NOMO-1 treated with dmso at 0.1 percent for 144 hours (cell line): ENCODE results near the gene CCDC78.

Experiments
- DNase-seq: peaks from one replicate; lab custom pipeline; 2025; ENCODE audit not compliant: unreplicated experiment; lab: John Stamatoyannopoulos, UW

CCDC78 gene

DNA sequence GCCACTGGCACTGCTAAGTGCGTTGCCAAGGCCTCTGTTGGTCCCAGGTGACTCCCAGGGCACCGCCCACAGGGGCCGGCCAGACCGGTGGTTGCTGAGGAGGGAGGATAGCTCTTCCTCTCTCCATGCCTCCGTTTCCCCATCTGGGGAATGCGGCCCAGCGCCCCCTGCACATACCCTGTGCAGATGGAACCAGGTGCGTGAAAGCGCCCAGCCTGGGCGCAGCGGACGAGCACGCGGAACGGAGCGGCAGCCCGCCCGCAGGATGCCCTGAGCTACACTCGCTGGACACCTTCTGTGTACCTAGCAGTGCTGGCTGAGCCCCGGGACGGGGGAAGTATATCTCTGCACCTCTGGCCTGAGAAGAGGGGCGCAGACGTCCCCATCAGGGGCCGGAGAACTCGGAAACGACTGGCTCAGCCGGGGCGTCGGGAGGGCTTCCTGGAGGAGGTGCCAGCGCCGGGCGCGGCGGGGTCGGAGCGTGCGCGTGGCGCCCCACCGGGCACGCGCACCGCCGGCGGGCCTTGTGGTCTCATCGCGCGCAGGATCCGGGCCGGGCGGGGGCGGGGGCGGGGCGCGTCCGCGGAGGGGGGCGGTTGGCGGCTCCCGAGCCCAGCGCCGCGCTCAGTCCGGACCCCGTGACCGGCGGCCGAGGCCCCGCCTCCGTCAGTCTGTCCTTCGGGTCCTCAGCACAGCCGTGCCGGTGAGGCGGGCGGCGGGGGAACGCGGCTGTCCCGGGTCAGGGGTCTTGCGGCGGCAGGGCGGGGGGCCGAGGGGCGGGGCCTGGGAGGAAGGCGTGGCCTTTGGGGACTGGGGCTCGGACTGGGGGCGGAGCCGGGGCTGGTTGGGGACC, at the start of gene CCDC78, which contains the start of gene HAGHL:
Gene CCDC78, minus strand, starts transcription at position 6 of the 853 bp plus-strand sequence. CDS start 76 bp downstream, outside the sequence.
Gene HAGHL, plus strand, starts transcription at position 669 of the 853 bp plus-strand sequence. CDS start 404 bp downstream, outside the sequence.
- DNase-seq = peak; percentile 36

DNA sequence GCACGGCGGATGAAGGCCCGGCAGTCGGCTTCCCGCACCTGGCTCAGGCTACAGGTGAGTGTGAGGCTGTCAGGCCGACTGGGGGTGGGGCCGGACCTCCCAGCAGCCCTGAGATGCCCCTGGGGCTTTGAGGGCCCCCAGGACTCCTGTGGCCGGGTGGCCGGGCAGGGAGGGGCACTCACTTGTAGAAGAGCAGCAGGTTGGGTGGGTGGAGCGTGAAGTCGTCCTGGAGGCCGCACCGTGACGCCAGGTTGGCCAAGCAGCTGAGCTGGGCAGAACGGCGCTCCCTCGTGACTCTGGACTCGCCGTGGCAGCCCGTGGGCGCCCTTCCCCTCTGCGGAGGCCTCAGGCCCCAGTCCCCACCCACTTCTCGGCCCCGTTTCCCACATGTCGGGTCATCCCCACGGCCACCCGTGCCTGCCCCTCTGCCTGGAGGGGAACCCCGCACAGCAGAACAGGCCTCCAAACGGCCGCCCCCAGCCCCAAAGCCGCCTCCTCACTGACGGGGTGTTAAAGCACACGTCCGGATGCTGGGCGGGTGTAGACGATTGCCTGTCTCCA, 49.1 kb upstream of the CCDC78 start:
- DNase-seq = no peak

DNA sequence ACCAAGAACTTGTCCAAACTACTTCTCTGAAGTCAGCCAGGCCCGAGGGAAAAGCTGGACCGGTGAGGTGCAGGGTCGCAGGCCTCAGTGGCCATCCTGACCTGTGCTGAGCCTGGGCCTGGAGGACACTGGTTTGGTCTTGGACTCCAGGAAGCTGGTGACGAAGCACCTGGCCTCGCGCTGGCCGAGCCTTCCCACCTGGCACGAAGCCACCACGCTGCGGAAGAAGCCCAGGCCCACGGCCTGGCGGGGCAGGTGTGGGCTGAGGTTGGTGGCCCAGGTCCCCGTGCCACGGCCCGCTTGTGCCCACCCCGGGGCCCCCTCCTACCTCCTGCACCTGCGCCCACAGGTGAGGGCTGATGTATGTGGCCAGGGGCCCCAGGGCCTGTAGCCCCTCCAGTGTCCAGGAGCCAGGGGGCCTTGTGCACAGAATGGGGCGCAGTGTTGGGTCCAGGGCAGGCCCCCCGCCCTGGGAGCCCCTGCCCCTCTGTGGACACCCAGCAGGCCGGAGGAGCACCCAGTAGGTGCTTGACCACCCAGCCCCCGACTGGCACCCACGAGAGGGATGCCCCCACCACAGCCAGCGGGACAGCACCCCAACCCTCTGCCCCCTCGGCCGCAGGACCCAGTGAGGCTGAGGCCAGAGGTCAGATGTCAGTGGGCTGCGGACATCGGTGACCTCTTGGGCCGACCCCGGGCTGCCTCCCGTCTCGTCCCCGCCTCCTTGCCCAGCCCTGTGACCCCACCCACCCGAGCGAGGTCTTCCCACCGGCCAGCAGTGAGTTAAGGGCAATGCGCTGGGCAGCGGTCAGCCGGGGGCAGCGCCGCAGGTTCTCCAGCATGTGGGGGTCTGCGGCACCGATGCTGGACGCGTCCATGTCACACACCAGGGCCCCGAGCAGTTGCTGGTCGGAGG, 48.1 kb upstream of the CCDC78 start:
- no peak for DNase-seq

DNA sequence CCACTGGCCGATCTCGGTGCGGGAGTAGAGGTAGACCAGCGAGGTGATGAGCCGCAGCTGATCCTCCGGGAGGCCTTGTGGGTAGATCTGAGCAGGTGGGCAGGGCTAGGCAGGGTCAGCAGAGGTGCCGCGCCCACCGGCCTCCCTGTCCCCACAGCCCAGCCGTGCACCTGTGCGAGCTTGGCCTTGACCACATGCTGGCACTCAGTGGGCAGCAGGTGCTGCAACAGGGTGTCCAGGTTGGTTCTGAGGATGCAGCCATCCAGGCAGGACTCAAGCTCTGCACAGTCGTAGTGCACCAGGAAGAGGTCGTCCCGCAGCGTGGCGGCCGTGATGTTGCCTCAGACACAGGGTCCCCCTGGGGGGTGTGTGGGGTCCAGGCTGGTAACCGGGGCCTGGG, 46.7 kb upstream of the CCDC78 start:
- DNase-seq = no peak

DNA sequence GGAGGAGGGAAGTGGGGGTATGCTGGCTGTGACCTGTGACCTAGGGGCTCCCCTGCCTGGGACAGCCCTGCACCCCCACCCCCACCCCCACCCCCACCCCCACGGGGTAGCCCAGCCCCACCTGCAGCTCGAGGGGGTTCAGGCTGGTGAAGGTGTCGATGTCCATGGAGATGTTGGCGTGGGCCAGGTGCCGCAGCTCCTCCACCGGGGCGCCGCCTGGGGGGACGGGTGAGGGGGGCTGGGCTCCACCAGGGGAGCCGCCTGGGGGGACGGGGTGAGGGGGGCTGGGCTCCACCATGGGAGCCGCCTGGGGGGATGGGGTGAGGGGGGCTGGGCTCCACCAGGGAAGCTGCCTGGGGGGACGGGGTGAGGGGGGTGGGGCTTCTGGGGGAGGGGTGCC, 44.2 kb upstream of the CCDC78 start:
- DNase-seq = no peak

DNA sequence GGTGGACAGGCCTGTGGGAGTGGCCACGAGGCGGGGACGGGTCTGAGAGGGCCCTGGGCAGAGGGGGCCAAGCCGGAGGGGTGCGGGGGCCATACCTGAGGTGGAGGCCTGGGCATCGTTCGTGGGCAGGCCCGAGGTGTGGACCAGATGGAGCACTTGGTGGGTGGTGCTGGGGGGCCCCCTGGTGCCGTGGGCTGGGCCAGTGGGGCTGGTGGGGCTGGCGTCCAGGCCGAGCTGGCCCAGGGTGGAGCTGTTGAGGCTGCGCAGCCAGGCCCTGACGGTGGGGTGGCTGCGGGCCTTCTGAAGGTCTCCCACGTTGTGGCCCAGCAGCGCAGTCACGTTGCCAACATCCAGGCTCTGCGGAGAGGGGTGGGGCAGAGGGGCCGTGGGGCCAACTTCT, 43.7 kb upstream of the CCDC78 start:
- DNase-seq = no peak

DNA sequence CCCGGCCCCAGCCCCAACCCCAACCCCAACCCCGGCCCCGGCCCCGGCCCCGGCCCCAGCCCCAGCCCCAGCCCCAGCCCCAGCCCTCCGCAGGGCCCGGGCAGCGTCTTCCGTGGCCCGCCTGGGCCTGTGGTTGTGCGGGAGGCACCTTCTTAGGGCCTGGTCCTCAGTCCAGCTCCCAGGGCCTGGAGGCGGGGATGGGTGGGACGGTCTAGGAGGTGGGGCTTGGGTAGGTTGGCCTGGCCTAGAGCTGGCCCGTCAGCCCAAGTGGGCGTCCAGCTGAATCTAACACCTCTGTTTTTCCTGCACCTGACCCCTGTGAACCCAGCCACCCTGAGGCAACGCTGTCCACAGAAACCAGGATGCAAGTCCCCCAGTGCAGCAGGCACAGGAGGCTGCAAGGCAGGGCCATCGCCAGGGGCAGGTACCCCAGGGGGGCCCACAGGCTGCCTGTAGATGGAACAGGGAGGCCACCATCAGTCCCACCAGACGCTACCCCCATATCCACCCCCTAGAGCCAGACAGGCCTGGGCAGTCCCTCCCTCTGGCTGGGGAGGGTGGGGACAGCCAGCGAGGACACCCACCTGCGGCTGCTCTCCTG, 43.0 kb upstream of the CCDC78 start:
- DNase-seq = no peak

DNA sequence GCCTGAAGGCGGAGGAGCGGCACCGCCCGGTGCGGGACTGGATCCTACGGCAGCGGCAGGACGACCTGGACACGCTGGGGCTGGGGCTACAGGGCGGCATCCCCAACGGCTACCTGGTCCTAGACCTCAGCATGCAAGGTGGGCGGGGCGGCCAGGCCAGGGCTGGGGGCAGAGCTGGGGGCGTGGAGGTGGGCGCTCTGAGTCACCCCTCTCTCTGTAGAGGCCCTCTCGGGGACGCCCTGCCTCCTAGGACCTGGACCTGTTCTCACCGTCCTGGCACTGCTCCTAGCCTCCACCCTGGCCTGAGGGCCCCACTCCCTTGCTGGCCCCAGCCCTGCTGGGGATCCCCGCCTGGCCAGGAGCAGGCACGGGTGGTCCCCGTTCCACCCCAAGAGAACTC, 42.2 kb upstream of the CCDC78 start:
- DNase-seq = no peak

DNA sequence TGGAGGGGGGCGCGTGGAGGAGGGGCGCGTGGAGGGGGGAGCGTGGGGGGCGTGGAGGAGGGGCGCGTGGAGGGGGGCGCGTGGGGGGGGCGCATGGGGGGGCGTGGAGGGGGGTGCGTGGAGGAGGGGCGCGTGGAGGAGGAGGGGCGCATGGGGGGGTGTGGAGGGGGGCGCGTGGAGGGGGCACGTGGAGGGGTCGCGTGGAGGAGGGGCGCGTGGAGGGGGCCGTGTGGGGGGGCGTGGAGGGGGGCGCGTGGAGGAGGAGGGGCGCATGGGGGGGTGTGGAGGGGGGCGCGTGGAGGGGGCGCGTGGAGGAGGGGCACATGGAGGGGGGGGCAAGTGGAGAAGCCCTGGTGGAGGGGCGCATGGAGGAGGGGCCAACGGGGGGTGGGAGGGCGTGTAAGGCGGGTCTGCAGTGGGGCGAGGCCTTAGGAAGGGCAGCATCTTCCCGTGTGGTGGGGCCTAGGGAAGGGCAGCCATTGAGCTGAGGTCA, 41.5 kb upstream of the CCDC78 start:
- no peak for DNase-seq

DNA sequence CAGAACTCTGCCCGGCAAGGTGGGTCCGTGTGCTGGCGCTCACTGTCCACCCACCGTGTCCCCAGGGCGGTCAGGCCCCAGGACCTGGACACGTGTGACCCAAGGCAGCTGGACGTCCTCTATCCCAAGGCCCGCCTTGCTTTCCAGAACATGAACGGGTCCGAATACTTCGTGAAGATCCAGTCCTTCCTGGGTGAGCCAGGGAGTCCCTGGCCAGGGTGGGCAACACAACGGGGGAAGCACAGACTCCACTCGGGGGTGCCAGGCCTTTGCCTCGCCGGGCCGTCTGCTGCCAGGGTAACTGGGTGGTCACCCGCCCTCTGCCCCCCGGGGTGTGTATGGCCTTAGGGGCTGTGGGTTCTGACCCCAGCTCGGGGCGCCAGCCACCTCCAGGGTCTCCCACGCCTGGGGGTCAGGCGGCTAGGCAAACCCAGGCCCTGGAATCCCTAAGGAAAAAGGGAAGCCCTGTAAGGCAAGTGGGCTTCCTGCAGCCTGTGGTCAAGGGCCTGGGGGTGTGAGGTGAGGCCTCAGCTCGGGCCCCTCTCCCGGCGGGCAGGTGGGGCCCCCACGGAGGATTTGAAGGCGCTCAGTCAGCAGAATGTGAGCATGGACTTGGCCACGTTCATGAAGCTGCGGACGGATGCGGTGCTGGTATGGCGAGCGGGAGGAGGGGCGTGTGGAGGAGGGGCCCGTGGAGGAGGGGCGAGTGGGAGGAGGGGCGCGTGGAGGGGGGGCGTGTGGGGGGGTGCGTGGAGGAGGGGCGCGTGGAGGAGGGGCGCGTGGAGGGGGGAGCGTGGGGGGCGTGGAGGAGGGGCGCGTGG, 40.8 kb upstream of the CCDC78 start:
- no peak for DNase-seq

DNA sequence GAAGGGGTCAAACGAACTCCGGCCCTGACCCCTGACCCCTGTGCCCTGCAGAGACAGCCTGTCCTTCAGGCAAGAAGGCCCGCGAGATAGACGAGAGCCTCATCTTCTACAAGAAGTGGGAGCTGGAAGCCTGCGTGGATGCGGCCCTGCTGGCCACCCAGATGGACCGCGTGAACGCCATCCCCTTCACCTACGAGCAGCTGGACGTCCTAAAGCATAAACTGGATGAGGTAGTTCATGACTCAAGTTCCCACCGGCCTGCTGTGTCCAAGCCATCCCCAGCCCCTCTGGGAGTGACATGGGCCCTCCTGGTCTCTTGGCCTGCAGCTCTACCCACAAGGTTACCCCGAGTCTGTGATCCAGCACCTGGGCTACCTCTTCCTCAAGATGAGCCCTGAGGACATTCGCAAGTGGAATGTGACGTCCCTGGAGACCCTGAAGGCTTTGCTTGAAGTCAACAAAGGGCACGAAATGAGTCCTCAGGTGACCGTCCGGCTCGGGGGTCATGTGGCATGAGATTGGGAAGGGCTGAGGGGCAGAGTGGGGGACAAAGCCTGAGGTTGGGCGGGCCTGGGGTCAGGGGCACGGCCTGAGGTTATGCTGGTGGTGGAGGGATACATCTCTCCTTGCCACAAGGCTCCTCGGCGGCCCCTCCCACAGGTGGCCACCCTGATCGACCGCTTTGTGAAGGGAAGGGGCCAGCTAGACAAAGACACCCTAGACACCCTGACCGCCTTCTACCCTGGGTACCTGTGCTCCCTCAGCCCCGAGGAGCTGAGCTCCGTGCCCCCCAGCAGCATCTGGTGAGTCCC, 40.0 kb upstream of the CCDC78 start:
- no peak for DNase-seq

DNA sequence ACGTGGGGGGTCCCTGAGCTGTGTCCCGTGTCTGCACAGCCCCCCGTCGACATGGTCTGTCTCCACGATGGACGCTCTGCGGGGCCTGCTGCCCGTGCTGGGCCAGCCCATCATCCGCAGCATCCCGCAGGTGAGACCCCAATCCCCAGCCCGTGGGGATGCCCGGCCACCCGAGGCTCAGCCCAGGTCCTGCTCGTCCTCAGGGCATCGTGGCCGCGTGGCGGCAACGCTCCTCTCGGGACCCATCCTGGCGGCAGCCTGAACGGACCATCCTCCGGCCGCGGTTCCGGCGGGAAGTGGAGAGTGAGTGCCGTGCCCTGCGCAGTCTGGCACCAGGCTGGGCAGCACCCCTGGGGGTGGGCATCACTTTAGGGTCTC, 39.2 kb upstream of the CCDC78 start:
- DNase-seq = no peak

DNA sequence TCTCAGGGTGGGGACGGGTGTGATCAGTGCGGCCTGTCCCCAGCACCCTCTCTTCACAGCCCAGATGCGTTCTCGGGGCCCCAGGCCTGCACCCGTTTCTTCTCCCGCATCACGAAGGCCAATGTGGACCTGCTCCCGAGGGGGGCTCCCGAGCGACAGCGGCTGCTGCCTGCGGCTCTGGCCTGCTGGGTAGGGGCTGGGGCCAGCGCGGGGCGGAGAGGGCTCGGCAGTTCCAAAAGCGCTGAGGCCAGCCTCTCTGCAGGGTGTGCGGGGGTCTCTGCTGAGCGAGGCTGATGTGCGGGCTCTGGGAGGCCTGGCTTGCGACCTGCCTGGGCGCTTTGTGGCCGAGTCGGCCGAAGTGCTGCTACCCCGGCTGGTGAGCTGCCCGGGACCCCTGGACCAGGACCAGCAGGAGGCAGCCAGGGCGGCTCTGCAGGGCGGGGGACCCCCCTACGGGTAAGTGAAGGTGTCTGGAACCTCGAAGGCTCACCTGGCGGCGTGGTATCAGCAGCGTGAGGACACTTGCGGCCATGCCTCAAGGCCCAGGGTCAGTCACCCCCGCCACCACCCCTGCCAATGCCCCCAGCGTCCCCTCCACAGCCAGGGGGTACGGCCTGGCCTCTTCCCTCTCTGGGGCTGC, 38.7 kb upstream of the CCDC78 start:
- DNase-seq = no peak

DNA sequence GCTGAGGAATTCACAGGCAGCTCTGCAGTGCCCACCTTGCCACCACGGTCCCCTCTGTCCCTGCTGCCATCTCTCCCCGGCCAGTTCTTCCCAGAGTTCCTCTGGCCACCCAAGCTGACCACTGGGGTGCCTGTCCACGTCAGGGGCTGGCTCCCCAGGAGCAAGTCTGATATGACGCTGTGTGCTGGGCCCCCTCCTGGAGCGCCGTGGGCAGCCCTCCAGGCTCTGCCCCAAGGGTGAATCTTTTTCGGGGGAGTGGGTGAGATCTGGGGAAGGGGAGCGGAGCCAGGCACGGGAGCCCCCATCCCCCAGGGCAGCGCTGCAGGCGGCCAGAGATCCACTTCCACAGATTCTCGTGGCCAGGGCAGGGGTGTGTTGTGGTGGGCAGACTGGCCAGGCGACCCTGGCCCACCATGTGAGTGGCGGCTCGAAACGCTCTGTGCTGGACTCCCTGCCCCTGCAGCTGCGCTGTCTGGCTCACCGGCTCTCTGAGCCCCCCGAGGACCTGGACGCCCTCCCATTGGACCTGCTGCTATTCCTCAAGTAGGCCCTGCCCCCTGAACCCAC, 38.0 kb upstream of the CCDC78 start:
- no peak for DNase-seq

DNA sequence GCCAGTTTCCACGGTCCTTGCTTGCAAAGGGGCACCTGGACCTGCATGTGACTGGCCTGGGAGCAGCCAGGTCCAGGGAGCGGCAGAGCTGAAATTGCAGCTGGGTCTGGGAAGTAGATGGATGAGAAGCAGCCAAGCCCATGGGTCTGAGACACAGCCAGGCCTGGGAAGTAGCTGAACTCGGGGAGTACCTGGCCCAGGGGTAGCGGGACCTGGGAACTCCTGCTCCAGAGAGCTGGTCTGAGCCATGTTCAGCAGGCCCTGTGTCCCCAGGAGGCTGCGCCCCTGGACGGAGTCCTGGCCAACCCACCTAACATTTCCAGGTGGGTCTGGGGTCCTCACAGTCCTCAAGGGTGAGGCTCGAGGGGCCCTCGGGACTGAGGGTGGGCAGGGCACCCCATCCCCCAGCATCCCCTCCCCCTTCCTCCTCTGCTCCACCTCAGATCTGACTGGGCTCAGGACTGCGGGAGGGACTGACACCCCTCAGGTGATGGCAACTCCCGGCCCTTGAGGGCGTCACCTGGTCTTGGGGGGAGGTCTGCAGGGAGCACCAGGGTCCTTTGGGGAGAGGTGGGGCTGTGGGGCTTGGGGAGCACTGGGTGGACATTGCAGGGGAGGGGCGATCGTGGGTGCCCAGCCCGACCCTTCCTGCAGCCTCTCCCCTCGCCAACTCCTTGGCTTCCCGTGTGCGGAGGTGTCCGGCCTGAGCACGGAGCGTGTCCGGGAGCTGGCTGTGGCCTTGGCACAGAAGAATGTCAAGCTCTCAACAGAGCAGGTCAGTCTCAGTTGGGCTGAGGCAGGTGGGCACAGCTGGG, 37.3 kb upstream of the CCDC78 start:
- no peak for DNase-seq

DNA sequence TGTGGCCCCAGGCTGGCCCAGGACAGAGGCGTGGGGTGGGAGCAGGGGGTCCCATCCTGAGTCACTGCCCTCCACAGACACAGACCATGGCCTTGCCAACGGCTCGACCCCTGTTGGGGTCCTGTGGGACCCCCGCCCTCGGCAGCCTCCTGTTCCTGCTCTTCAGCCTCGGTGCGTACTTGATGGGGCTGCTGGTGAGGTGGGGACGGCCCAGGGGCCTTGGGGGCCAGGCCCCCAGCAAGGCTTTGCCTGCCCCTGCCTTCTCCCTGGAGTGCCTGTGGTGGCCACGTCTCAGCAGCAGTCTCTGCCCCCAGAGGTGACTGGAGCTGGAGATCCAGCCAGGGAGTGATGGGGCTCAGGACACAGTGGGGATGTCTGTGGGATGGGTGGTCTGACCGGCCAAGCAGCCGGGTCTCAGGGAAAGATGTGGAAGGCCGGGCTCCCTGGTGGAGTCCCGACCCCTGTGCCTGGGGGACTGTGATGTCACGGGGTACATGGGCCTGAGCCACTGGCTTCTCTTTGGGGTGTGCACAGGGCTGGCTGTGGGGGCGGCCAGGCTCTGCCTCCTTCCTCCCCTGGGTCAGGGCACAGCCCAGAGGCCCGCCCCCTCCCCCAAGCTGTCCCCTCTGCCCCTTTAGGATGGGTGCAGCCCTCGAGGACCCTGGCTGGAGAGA, 36.5 kb upstream of the CCDC78 start:
- DNase-seq = no peak
